NCI-H187 (cell line): ENCODE measurements around the gene PLEKHA4.
"Not testable (repeated sequence)": the region's sequence is repeated elsewhere in the genome, so short reads cannot be mapped to it uniquely, and the experiment has no call there.

Source experiments
- DNase-seq, 2 experiments: peaks; one replicate each; lab custom pipeline; 2025; lab: John Stamatoyannopoulos, UW

The PLEKHA4 gene

GRCh38 chr19:48862827-48863226 lies 5.6 kb downstream of the PLEKHA4 start:
- DNase-seq: no peak

GRCh38 chr19:48861313-48861712 lies 7.1 kb downstream of the PLEKHA4 start:
- no peak for DNase-seq

- DNase-seq: no peak
These were observed 8.5 kb downstream of the PLEKHA4 start for GRCh38 chr19:48859711-48860572.

GRCh38 chr19:48858984-48859710 lies 9.3 kb downstream of the PLEKHA4 start:
- DNase-seq: no peak

- DNase-seq: no peak
These were observed 11.5 kb downstream of the PLEKHA4 start for GRCh38 chr19:48856921-48857320.

- DNase-seq: no peak
These were observed 14.3 kb downstream of the PLEKHA4 start for GRCh38 chr19:48854103-48854502.

GRCh38 chr19:48853483-48853882 lies 14.9 kb downstream of the PLEKHA4 start:
- no peak for DNase-seq

GRCh38 chr19:48852292-48852691 lies 16.1 kb downstream of the PLEKHA4 start:
- DNase-seq: no peak

GRCh38 chr19:48846659-48847058 lies 21.8 kb downstream of the PLEKHA4 start:
- not testable (repeated sequence) for DNase-seq

- DNase-seq: no peak
These were observed 23.0 kb downstream of the PLEKHA4 start for GRCh38 chr19:48845384-48845783.

GRCh38 chr19:48844472-48844871 lies 23.9 kb downstream of the PLEKHA4 start:
- DNase-seq: no peak

- DNase-seq: peak in 1 of 2 experiments; percentile 46
These were observed 25.6 kb downstream of the PLEKHA4 start for GRCh38 chr19:48842789-48843162.

- DNase-seq: no peak
These were observed 26.8 kb downstream of the PLEKHA4 start for GRCh38 chr19:48841571-48841970.

- DNase-seq: no peak
These were observed 27.4 kb downstream of the PLEKHA4 start for GRCh38 chr19:48841047-48841446.

- no peak for DNase-seq
These were observed 30.7 kb downstream of the PLEKHA4 start for GRCh38 chr19:48837687-48838086.

GRCh38 chr19:48837051-48837524 lies 31.3 kb downstream of the PLEKHA4 start:
- no peak for DNase-seq

- DNase-seq: no peak
These were observed 32.1 kb downstream of the PLEKHA4 start, which contains the start of gene HSD17B14 for GRCh38 chr19:48836089-48837017. Gene HSD17B14 (minus strand): TSS chr19:48836491. CDS start chr19:48836411, 80 bp downstream.

- DNase-seq: peak; percentile 91 to 95
These were observed 32.7 kb downstream of the PLEKHA4 start for GRCh38 chr19:48835734-48836088.

GRCh38 chr19:48833977-48834376 lies 34.4 kb downstream of the PLEKHA4 start:
- DNase-seq: no peak

- DNase-seq: no peak
These were observed 35.4 kb downstream of the PLEKHA4 start for GRCh38 chr19:48833049-48833448.

- no peak for DNase-seq
These were observed 37.5 kb downstream of the PLEKHA4 start for GRCh38 chr19:48830965-48831364.

GRCh38 chr19:48830088-48830487 lies 38.3 kb downstream of the PLEKHA4 start:
- DNase-seq: no peak
